Measurements from ENCODE around the gene ZSWIM9. TPM values are rescaled to one million over a fixed set of nuclear protein-coding genes. Genes with fewer than 3 reads are reported as not detected.

ZSWIM9 gene
- total RNA-seq, 1 donor from 2014 or later: 11.7 TPM

DNA sequence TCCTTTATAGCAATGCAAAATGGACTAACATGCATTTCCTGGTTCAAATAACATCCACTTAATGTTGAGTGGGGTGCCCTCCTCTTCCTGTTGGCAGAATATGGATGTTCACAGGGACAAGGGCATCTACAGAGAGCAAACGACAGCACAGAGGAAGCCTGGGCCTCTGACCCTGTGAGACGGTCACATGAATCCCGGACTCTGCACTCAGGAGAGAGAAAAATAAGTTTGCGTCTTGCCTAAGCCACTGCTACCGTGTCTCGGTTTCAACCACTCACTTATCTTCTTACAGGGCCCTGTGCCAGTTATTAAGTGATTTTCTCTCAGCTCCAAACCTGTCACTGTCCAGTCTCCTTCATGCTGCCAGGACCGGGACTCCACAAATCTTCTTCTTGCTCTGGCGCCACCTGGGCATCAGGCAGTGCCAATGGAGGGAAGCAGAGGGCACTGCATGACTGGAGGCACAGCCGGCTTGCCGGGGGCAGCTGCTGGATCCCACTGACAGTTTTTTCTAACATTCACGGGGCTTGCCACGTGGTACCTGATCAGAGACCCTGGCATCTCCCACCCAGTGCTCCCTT is 12.2 kb upstream of the ZSWIM9 start:
- TF ChIP-seq, protein P1, sequence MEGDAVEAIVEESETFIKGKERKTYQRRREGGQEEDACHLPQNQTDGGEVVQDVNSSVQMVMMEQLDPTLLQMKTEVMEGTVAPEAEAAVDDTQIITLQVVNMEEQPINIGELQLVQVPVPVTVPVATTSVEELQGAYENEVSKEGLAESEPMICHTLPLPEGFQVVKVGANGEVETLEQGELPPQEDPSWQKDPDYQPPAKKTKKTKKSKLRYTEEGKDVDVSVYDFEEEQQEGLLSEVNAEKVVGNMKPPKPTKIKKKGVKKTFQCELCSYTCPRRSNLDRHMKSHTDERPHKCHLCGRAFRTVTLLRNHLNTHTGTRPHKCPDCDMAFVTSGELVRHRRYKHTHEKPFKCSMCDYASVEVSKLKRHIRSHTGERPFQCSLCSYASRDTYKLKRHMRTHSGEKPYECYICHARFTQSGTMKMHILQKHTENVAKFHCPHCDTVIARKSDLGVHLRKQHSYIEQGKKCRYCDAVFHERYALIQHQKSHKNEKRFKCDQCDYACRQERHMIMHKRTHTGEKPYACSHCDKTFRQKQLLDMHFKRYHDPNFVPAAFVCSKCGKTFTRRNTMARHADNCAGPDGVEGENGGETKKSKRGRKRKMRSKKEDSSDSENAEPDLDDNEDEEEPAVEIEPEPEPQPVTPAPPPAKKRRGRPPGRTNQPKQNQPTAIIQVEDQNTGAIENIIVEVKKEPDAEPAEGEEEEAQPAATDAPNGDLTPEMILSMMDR (IDR thresholded peaks at IDR 0.05; ENCODE audit: unreplicated experiment): no peak
- no peak for DNase-seq (ENCODE audit: low spot score in 2 of 2, unreplicated experiment in 2 of 2)
- Mint-ChIP-seq H3K27me3 (ENCODE audit: low read depth) (no peaks in the 10 kb centered on the region), H3K36me3 (peaks cover 25% of the 10 kb centered on the region), H3K27ac (no peak overlapping the region), H3K4me1 (no peaks in the 10 kb centered on the region), H3K4me3 (no peak overlapping the region), H3K9me3 (no peaks in the 10 kb centered on the region)

DNA sequence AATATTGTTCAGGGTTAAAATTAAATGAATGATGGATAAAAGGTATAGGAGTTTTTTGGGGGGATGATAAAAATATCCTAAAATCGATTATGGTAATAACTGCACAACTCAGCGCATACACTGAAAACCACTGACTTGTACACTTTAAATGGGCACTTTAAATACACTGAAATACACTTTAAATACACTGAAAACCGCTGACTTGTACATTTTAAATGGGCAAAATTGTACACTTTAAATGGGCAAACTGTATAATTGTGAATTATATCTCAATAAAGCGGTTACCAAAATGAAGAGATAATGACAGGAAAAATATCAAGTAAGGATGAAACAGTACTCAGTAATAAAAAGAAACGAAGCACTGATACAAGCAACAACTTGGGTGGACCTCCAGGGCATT is 1.8 kb upstream of the ZSWIM9 start:
- Mint-ChIP-seq H3K36me3 (peaks cover 11% of the 10 kb centered on the region), H3K4me3 (peak overlapping the region; percentile 96), H3K4me1 (peaks cover 18% of the 10 kb centered on the region), H3K27me3 (ENCODE audit: low read depth) (no peaks in the 10 kb centered on the region), H3K27ac (peak overlapping the region; percentile 77), H3K9me3 (no peaks in the 10 kb centered on the region)
- no peak for DNase-seq (ENCODE audit: low spot score in 2 of 2, unreplicated experiment in 2 of 2)
- TF ChIP-seq, protein P1 (IDR thresholded peaks at IDR 0.05; ENCODE audit: unreplicated experiment): no peak

DNA sequence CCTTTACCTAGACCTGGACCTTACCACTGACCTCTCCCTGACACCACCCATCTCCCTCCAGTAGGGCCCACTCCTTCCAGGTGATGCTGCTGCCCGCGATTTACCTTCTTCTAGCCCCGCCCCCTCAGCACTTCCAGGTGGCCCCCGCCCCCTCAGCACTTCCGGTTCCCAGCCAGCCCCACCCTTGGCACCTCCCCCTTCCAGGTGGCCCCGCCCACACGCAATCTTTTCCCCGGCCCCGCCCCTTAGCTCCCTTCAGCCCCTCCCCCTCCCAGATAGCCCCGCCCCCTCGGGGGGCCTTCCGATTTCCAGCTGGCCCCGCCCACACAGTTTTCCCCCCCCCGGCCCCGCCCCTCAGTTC is 922 bp upstream of the ZSWIM9 start:
- Mint-ChIP-seq H3K4me3 (peak overlapping the region; percentile 96), H3K9me3 (no peaks in the 10 kb centered on the region), H3K27me3 (ENCODE audit: low read depth) (no peaks in the 10 kb centered on the region), H3K27ac (peak overlapping the region; percentile 77), H3K36me3 (peaks cover 14% of the 10 kb centered on the region), H3K4me1 (peaks cover 18% of the 10 kb centered on the region)
- TF ChIP-seq, protein P1 (IDR thresholded peaks at IDR 0.05; ENCODE audit: unreplicated experiment): no peak
- DNase-seq (ENCODE audit: low spot score in 2 of 2, unreplicated experiment in 2 of 2): peak; percentile 81 to 87

DNA sequence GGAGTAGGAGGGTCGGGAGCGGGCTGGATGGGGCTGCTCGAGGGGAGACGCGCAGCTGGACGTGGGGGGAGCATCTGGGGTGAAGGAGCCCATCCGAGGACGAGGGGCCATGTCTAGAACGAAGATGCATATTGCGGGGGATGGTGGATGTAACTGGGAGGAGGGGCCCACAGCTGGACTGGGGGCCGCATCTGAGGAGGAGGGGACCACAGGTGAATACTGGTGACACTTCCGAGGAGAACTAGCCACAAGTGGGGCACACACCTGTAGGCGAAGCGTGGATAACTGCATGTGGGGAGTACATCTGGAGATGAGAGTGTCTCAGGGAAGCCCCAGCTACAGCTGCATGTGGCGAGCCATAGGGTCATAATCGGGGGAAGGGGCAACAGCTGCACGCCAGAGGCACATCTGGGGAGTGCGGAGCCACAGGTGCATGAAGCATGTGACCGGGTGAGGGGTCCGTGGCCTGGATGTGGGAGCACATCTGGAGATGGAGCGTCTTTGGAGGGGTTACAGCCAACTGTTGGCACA is 402 bp downstream of the ZSWIM9 start:
- no peaks in the 10 kb centered on the region for H3K9me3 Mint-ChIP-seq
- peak overlapping the region; percentile 77 for H3K27ac Mint-ChIP-seq
- DNase-seq (ENCODE audit: low spot score in 2 of 2, unreplicated experiment in 2 of 2): no peak
- peaks cover 22% of the 10 kb centered on the region for H3K36me3 Mint-ChIP-seq
- H3K4me3 Mint-ChIP-seq: peak overlapping the region; percentile 96
- no peaks in the 10 kb centered on the region for H3K27me3 Mint-ChIP-seq (ENCODE audit: low read depth)
- H3K4me1 Mint-ChIP-seq: peaks cover 18% of the 10 kb centered on the region
- TF ChIP-seq, protein P1 (IDR thresholded peaks at IDR 0.05; ENCODE audit: unreplicated experiment): no peak

DNA sequence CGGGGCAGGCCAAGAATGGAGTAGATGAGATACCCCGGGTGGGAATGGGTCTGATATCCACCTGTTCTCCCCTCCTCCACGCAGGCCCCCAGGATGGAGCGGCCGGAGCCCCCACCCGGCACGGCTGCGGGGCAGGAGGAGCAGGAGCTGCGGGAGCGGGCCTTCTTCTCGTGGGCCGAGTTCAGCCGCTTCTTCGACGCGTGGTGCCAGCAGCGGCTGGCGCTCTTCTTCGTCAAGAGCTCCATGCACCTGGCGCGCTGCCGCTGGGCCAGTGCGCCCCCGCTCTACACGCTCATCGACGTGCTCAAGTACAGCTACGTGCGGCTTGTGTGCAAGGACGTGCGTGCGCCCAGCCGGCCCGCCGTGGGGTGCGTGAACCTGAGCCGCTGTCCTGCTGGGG is 1.2 kb downstream of the ZSWIM9 start:
- TF ChIP-seq, protein P1 (IDR thresholded peaks at IDR 0.05; ENCODE audit: unreplicated experiment): no peak
- Mint-ChIP-seq H3K27ac (no peak overlapping the region), H3K4me1 (peaks cover 18% of the 10 kb centered on the region), H3K9me3 (no peaks in the 10 kb centered on the region), H3K36me3 (peaks cover 24% of the 10 kb centered on the region), H3K4me3 (peak overlapping the region; percentile 96), H3K27me3 (ENCODE audit: low read depth) (no peaks in the 10 kb centered on the region)
- no peak for DNase-seq (ENCODE audit: low spot score in 2 of 2, unreplicated experiment in 2 of 2)
